H1 (cell line): ENCODE measurements around the gene RPS3.

Source experiments
- CHD1 ChIP-seq: IDR thresholded peaks from 2 replicates; pipeline ENCODE4 v1.6.1; 2012; ENCODE audit warnings: low read depth, low read length, improper control_type of control experiment
- CTCF ChIP-seq, 3 experiments: IDR thresholded peaks; 1 replicate in 2 of 3; 2 replicates in 1 of 3; pipeline versions ENCODE4 v1.5.1 to v1.6.1; 2011; ENCODE audit warnings: low read length in 3 of 3, mild to moderate bottlenecking in 3 of 3, inconsistent platforms in 2 of 3, low read depth in 1 of 3, moderate library complexity in 1 of 3; ENCODE audit not compliant: insufficient read depth in 1 of 3; ENCODE audit errors: control extremely low read depth in 1 of 3
- EZH2 ChIP-seq: fragments of 200-600 bp; sonication (generic); IDR thresholded peaks from 2 replicates; pipeline ENCODE4 v1.7.1; 2012; ENCODE audit warnings: low read depth, mild to moderate bottlenecking, moderate library complexity, low read length, inconsistent platforms; ENCODE audit not compliant: severe bottlenecking
- POLR2A ChIP-seq, 2 experiments: IDR thresholded peaks; 1 replicate in 1 of 2; 2 replicates in 1 of 2; pipeline ENCODE4 v1.6.1; 2011; ENCODE audit warnings: low read depth in 2 of 2, low read length in 2 of 2, mild to moderate bottlenecking in 2 of 2; ENCODE audit errors: control extremely low read depth in 1 of 2
- POLR2AphosphoS5 ChIP-seq: IDR thresholded peaks from 2 replicates; pipeline ENCODE4 v1.6.1; 2011; ENCODE audit warnings: low read depth, low read length
- RXRA ChIP-seq: IDR thresholded peaks from 2 replicates; pipeline ENCODE4 v1.6.1; 2011; ENCODE audit warnings: low read depth, mild to moderate bottlenecking, low read length, moderate library complexity; ENCODE audit not compliant: insufficient read depth
- SIN3A ChIP-seq, 2 experiments: IDR thresholded peaks in 1 of 2; conservative IDR thresholded peaks in 1 of 2; 2 replicates each; pipeline ENCODE4 v1.6.1; 2011 to 2012; ENCODE audit warnings: low read length in 2 of 2, improper control_type of control experiment in 1 of 2, low read depth in 1 of 2, mild to moderate bottlenecking in 1 of 2
- SP1 ChIP-seq: IDR thresholded peaks from 2 replicates; pipeline ENCODE4 v1.6.1; 2011; ENCODE audit warnings: low read depth, low read length
- TAF7 ChIP-seq: optimal IDR thresholded peaks from 2 replicates; pipeline ENCODE3; 2011; ENCODE audit warnings: low read depth, mild to moderate bottlenecking, inconsistent platforms, low read length, moderate library complexity, borderline replicate concordance
- YY1 ChIP-seq: IDR thresholded peaks from 2 replicates; pipeline ENCODE4 v1.6.1; 2011; ENCODE audit warnings: low read depth, mild to moderate bottlenecking, low read length
- TF ChIP-seq, protein P1 (sequence below): IDR thresholded peaks from 2 replicates; pipeline ENCODE4 v1.6.1; 2011; ENCODE audit warnings: low read depth, mild to moderate bottlenecking, low read length; ENCODE audit not compliant: insufficient read depth

DNA sequence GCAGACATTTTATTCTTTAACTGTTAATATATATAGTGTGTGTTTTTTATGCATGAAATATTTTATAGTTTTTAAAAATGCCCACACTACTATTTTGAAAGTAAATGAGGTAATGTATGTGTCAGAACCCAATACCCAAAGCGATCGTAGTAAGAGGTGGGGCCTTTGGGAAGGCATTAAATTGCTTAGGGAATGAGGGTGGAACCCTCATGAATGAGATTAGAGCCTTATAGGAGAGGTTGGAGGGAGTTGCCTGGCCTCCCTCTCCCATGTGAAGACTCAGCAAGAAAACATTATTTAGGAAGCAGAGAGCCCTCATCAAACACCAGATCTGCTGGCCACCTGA is 22.6 kb downstream of the RPS3 start:
- TF ChIP-seq YY1 (no peak), CTCF (IDR thresholded peaks at IDR 0.05; ENCODE audit: control extremely low read depth in 1 of 3, insufficient read depth in 1 of 3, low read depth in 1 of 3, low read length in 3 of 3) (no peak), POLR2A (IDR thresholded peaks at IDR 0.05; ENCODE audit: control extremely low read depth in 1 of 2, low read depth in 2 of 2, low read length in 2 of 2) (no peak), RXRA (no peak), SIN3A (conservative IDR thresholded peaks at IDR 0.05 in 1 of 2, IDR thresholded peaks at IDR 0.05 in 1 of 2; ENCODE audit: low read depth in 1 of 2, low read length in 2 of 2) (no peak), CHD1 (no peak), EZH2 (no peak), SP1 (no peak), TAF7 (no peak), POLR2AphosphoS5 (no peak)
- TF ChIP-seq, protein P1, sequence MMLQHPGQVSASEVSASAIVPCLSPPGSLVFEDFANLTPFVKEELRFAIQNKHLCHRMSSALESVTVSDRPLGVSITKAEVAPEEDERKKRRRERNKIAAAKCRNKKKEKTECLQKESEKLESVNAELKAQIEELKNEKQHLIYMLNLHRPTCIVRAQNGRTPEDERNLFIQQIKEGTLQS, result no peak
